Loucy (cell line): ENCODE results near the gene TPRA1.

ENCODE experiments used
- H2AFZ ChIP-seq: fragments of 200-600 bp; sonication (generic); 2 replicates; pipeline ENCODE4 v1.6.0; 2016; ENCODE audit warnings: antibody characterized with exemption, mild to moderate bottlenecking, low read length, moderate library complexity
- H3F3A ChIP-seq: fragments of 200-600 bp; 2 replicates; pipeline ENCODE4 v1.6.0; 2016; ENCODE audit warnings: antibody characterized with exemption, low read depth, mild to moderate bottlenecking
- H3K27me3 ChIP-seq: fragments of 200-600 bp; sonication (generic); 2 replicates; pipeline ENCODE4 v1.6.1; 2014; ENCODE audit warnings: low read length, mild to moderate bottlenecking; ENCODE audit not compliant: insufficient read depth, poor library complexity, severe bottlenecking
- H3K36me3 ChIP-seq: fragments of 200-600 bp; sonication (generic); 2 replicates; pipeline ENCODE4 v1.6.1; 2016; ENCODE audit warnings: low read length; ENCODE audit not compliant: insufficient read depth
- H3K4me1 ChIP-seq: fragments of 200-600 bp; sonication (generic); 2 replicates; pipeline ENCODE4 v1.5.1; 2014; ENCODE audit warnings: low read length, mild to moderate bottlenecking; ENCODE audit not compliant: insufficient read depth, poor library complexity, severe bottlenecking
- H3K4me2 ChIP-seq: fragments of 200-600 bp; sonication (generic); 2 replicates; pipeline ENCODE4 v1.6.0; 2014; ENCODE audit warnings: antibody characterized with exemption, low read length, low read depth, mild to moderate bottlenecking; ENCODE audit not compliant: poor library complexity, severe bottlenecking
- H3K4me3 ChIP-seq: fragments of 200-600 bp; sonication (generic); 2 replicates; pipeline ENCODE4 v1.5.1; 2014; ENCODE audit warnings: low read length, mild to moderate bottlenecking, mixed read lengths; ENCODE audit not compliant: poor library complexity, severe bottlenecking
- H3K79me2 ChIP-seq: fragments of 200-600 bp; sonication (generic); 2 replicates; pipeline ENCODE4 v1.6.1; 2014; ENCODE audit warnings: low read length; ENCODE audit not compliant: insufficient read depth
- H3K9ac ChIP-seq: fragments of 200-600 bp; sonication (generic); 2 replicates; pipeline ENCODE4 v1.6.0; 2014; ENCODE audit warnings: mild to moderate bottlenecking, low read depth, low read length, moderate library complexity; ENCODE audit not compliant: poor library complexity, severe bottlenecking
- H3K9me2 ChIP-seq: fragments of 200-600 bp; sonication (generic); replicated peaks from 2 replicates; pipeline ENCODE4 v1.6.1; 2016; ENCODE audit warnings: low read depth, low read length, mixed read lengths
- H3K9me3 ChIP-seq: fragments of 200-600 bp; sonication (generic); 2 replicates; pipeline ENCODE4 v1.6.1; 2014; ENCODE audit warnings: mild to moderate bottlenecking, antibody characterized with exemption, low read length, low read depth; ENCODE audit not compliant: insufficient read depth
- H4K20me1 ChIP-seq: fragments of 200-600 bp; sonication (generic); 2 replicates; pipeline ENCODE4 v1.6.0; 2014; ENCODE audit warnings: antibody characterized with exemption, low read length, mild to moderate bottlenecking; ENCODE audit not compliant: insufficient read depth, poor library complexity, severe bottlenecking
- CTCF ChIP-seq: fragments of 200-600 bp; sonication (generic); conservative IDR thresholded peaks from 2 replicates; pipeline ENCODE4 v1.5.1; 2014; ENCODE audit warnings: mild to moderate bottlenecking, antibody characterized with exemption, low read length
- EZH2phosphoT487 ChIP-seq: fragments of 200-600 bp; IDR thresholded peaks from 2 replicates; pipeline ENCODE4 v1.6.1; 2018; ENCODE audit warnings: antibody characterized with exemption, mild to moderate bottlenecking, moderate library complexity, borderline replicate concordance

TPRA1 gene

GRCh38 chr3:127545216-127545615 is 45.3 kb downstream of the TPRA1 start:
- no peak overlapping the region for H2AFZ ChIP-seq
- H3K4me2 ChIP-seq = no peak overlapping the region
- peaks cover 5% of the 10 kb centered on the region for H3K4me1 ChIP-seq
- no peak overlapping the region for H3K4me3 ChIP-seq
- TF ChIP-seq CTCF (no peak), EZH2phosphoT487 (no peak)
- H3K9me3 ChIP-seq = no peaks in the 10 kb centered on the region
- no peaks in the 10 kb centered on the region for H3K79me2 ChIP-seq
- no peaks in the 10 kb centered on the region for H3K9me2 ChIP-seq
- no peaks in the 10 kb centered on the region for H4K20me1 ChIP-seq
- H3K36me3 ChIP-seq = no peaks in the 10 kb centered on the region
- H3K9ac ChIP-seq = no peak overlapping the region
- H3K27me3 ChIP-seq = no peaks in the 10 kb centered on the region
- H3F3A ChIP-seq = no peaks in the 10 kb centered on the region

GRCh38 chr3:127544803-127545201 is 45.7 kb downstream of the TPRA1 start:
- no peaks in the 10 kb centered on the region for H3K79me2 ChIP-seq
- no peaks in the 10 kb centered on the region for H3K9me3 ChIP-seq
- H2AFZ ChIP-seq = no peak overlapping the region
- TF ChIP-seq CTCF (no peak), EZH2phosphoT487 (no peak)
- no peak overlapping the region for H3K4me2 ChIP-seq
- H3K36me3 ChIP-seq = no peaks in the 10 kb centered on the region
- no peak overlapping the region for H3K9ac ChIP-seq
- H3K27me3 ChIP-seq = no peaks in the 10 kb centered on the region
- H3K9me2 ChIP-seq = no peaks in the 10 kb centered on the region
- H4K20me1 ChIP-seq = no peaks in the 10 kb centered on the region
- no peak overlapping the region for H3K4me3 ChIP-seq
- peaks cover 5% of the 10 kb centered on the region for H3K4me1 ChIP-seq
- no peaks in the 10 kb centered on the region for H3F3A ChIP-seq

- Histone ChIP-seq H3K79me2 (no peaks in the 10 kb centered on the region), H3F3A (no peaks in the 10 kb centered on the region), H3K4me1 (peaks cover 5% of the 10 kb centered on the region), H3K9me2 (no peaks in the 10 kb centered on the region), H4K20me1 (no peaks in the 10 kb centered on the region), H3K9me3 (no peaks in the 10 kb centered on the region), H3K36me3 (no peaks in the 10 kb centered on the region), H3K4me3 (no peak overlapping the region), H3K9ac (no peak overlapping the region), H2AFZ (no peak overlapping the region), H3K4me2 (no peak overlapping the region), H3K27me3 (no peaks in the 10 kb centered on the region)
- TF ChIP-seq EZH2phosphoT487 (no peak), CTCF (peak; percentile 84)
Observed at GRCh38 chr3:127544192-127544802, 46.2 kb downstream of the TPRA1 start.
